Naive thymus-derived CD8-positive, alpha-beta T cell (primary cell): ENCODE measurements around the gene TNFRSF1B. TPM values are rescaled to one million over a fixed set of nuclear protein-coding genes. Genes with fewer than 3 reads are reported as not detected.

Experiments used
- ATAC-seq, 2 donors: fragments of 150-1000 bp; cut with Tn5 transposase in 1 of 2; sonication (Bioruptor Pico), chemical (Tn5 transposase) in 1 of 2; 1 replicate in 1 of 2; 2 replicates in 1 of 2; pipeline ENCODE4 v1.10.0; 2021; ENCODE audit warnings: mild to moderate bottlenecking in 2 of 2, moderate library complexity in 2 of 2
- POLR2A ChIA-PET: fragments of 350-600 bp; sonication (Branson Sonifier 250); formaldehyde crosslinking; loops from one replicate; lab custom pipeline; 2021; ENCODE audit warnings: antibody characterized with exemption; lab: Charles Lee
- DNase-seq, 10 donors: peaks; one replicate each; pipeline versions ENCODE4 v3.0.0 to v3.0.0-alpha.2; 2020 to 2022
- H3K27ac Mint-ChIP-seq, 10 donors: one replicate each; pipeline ENCODE4 v1.8.0; 2020 to 2022; ENCODE audit warnings: mild to moderate bottlenecking in 10 of 10, mixed read lengths in 10 of 10, moderate library complexity in 4 of 10, inconsistent platforms in 1 of 10
- H3K27me3 Mint-ChIP-seq, 5 donors: one replicate each; pipeline ENCODE4 v1.8.0; 2021 to 2022; ENCODE audit warnings: mixed read lengths in 5 of 5
- H3K36me3 Mint-ChIP-seq, 3 donors: one replicate each; pipeline ENCODE4 v1.8.0; 2020 to 2022; ENCODE audit warnings: mixed read lengths in 3 of 3, mild to moderate bottlenecking in 2 of 3, inconsistent platforms in 1 of 3
- H3K4me1 Mint-ChIP-seq, 4 donors: one replicate each; pipeline ENCODE4 v1.8.0; 2021 to 2022; ENCODE audit warnings: mixed read lengths in 4 of 4
- H3K4me3 Mint-ChIP-seq, 10 donors: one replicate each; pipeline ENCODE4 v1.8.0; 2020 to 2022; ENCODE audit warnings: mild to moderate bottlenecking in 10 of 10, mixed read lengths in 10 of 10, moderate library complexity in 6 of 10, inconsistent platforms in 1 of 10
- H3K9me3 Mint-ChIP-seq, 9 donors: one replicate each; pipeline ENCODE4 v1.8.0; 2020 to 2022; ENCODE audit warnings: mixed read lengths in 9 of 9, mild to moderate bottlenecking in 3 of 9, inconsistent platforms in 1 of 9, moderate library complexity in 1 of 9
- polyA plus RNA-seq, 3 donors: library from polyadenylated mRNA; unstranded; fragments of 300-500 nt; fragmentation: Illumina TruSeq; gene quantifications; one replicate each; pipeline ENCODE4 v1.2.3, GENCODE V29; 2021
- total RNA-seq, 8 experiments: library from RNA in 2 of 8; stranded (reverse) in 2 of 8; gene quantifications; one replicate each; pipeline ENCODE4 v1.2.3 and lab custom pipeline; 2021 to 2026

TNFRSF1B gene
- total and polyA plus RNA-seq, 5 experiments from 2014 or later = 16.5 to 64.6 (median 19.7) TPM

DNA sequence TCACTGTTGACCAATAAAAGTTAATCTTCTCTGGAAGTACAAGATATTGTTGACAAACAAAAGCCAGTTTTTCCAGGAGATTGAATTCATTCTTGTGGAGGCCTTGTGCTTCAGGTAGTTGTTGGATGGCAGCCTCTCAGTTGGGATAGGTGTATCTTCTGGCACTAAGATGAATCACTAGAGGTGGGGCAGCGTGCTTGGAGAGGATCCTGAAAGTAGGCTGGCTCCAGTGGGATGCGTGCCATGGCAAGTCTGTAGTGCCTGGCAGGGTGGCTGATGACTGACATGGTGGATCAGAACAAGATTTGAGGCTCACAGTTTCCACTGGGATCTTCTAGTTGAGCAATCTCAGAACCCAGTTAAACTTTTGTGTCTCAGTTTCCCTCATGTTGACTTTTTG lies 65.4 kb downstream of the TNFRSF1B start:
- Mint-ChIP-seq H3K4me1 (peaks cover 12 to 45% (median 21%) of the 10 kb centered on the region in 4 donors), H3K27me3 (no peaks in the 10 kb centered on the region), H3K4me3 (peak overlapping the region in 8 of 10 donors; percentile 20 to 85 (median 45)), H3K9me3 (no peaks in the 10 kb centered on the region), H3K36me3 (peaks cover 0 to 32% (median 7%) of the 10 kb centered on the region in 3 donors), H3K27ac (peak overlapping the region in 4 of 10 donors; percentile 11 to 74 (median 46))
- DNase-seq (no peak), ATAC-seq (no peak)
- POLR2A ChIA-PET = interaction anchor here (1.1 to 2.2 kb wide), 2 partner anchors 22 to 108 kb away, joined by 3 to 6 read pairs; no protein-coding TSS in a partner anchor

- no peak for ATAC-seq
- Mint-ChIP-seq H3K4me1 (peaks cover 0 to 18% (median 10%) of the 10 kb centered on the region in 4 donors), H3K27me3 (no peaks in the 10 kb centered on the region), H3K4me3 (no peak overlapping the region), H3K36me3 (peaks cover 9 to 83% (median 27%) of the 10 kb centered on the region in 3 donors), H3K27ac (peak overlapping the region in 1 of 10 donors; percentile 27), H3K9me3 (no peaks in the 10 kb centered on the region)
- no peak for DNase-seq
- POLR2A ChIA-PET = interaction anchor here (0.5 kb wide), 1 partner anchor 374 kb away, joined by 3 read pairs; the partner anchor contains the start of gene DHRS3
These were observed 77.3 kb downstream of the TNFRSF1B start for GRCh38 chr1:12244078-12244477.

GRCh38 chr1:12244585-12244984 lies 77.8 kb downstream of the TNFRSF1B start:
- no peak for ATAC-seq
- DNase-seq = no peak
- Mint-ChIP-seq H3K9me3 (no peaks in the 10 kb centered on the region), H3K27ac (no peak overlapping the region), H3K4me3 (no peak overlapping the region), H3K36me3 (peaks cover 9 to 87% (median 30%) of the 10 kb centered on the region in 3 donors), H3K4me1 (peaks cover 0 to 16% (median 10%) of the 10 kb centered on the region in 4 donors), H3K27me3 (no peaks in the 10 kb centered on the region)
- POLR2A ChIA-PET = no interaction called here

- POLR2A ChIA-PET = no interaction called here
- no peak for DNase-seq
- no peak for ATAC-seq
- Mint-ChIP-seq H3K27me3 (no peaks in the 10 kb centered on the region), H3K4me1 (peaks cover 0 to 11% (median 8%) of the 10 kb centered on the region in 4 donors), H3K27ac (peak overlapping the region in 1 of 10 donors; percentile 27), H3K36me3 (peaks cover 9 to 87% (median 30%) of the 10 kb centered on the region in 3 donors), H3K9me3 (no peaks in the 10 kb centered on the region), H3K4me3 (no peak overlapping the region)
These were observed 78.3 kb downstream of the TNFRSF1B start for GRCh38 chr1:12245116-12245515.

- no peak overlapping the region for H3K4me3 Mint-ChIP-seq
- H3K27me3 Mint-ChIP-seq = no peaks in the 10 kb centered on the region
- DNase-seq (no peak), ATAC-seq (no peak)
- POLR2A ChIA-PET = no interaction called here
- peaks cover 9 to 92% (median 32%) of the 10 kb centered on the region in 3 donors for H3K36me3 Mint-ChIP-seq
- H3K9me3 Mint-ChIP-seq = no peaks in the 10 kb centered on the region
- peaks cover 0 to 11% (median 8%) of the 10 kb centered on the region in 4 donors for H3K4me1 Mint-ChIP-seq
- H3K27ac Mint-ChIP-seq = no peak overlapping the region
These were observed 78.9 kb downstream of the TNFRSF1B start for GRCh38 chr1:12245733-12246132.

DNA sequence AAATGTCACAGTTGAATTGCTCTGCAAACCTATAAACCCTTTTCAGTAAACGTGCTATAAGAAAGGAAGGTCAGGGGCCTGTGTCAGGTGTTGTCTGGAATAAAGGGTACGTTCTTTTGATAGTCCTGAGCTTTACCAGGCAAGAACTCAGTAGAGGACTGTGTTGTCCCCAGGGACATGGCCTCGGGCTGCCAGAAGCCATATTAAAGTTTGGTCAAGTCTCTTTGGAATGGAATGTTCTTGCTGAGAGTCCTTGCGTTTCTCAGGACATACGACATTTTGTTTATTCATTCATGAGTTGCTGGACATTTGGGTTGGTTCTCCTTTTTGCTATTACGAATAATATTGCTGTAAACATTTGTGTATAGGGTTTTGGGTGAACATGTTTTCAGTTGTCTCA lies 79.8 kb downstream of the TNFRSF1B start:
- POLR2A ChIA-PET = no interaction called here
- no peak overlapping the region for H3K27ac Mint-ChIP-seq
- H3K27me3 Mint-ChIP-seq = no peaks in the 10 kb centered on the region
- peaks cover 0 to 8% (median 6%) of the 10 kb centered on the region in 4 donors for H3K4me1 Mint-ChIP-seq
- no peaks in the 10 kb centered on the region for H3K9me3 Mint-ChIP-seq
- no peak overlapping the region for H3K4me3 Mint-ChIP-seq
- DNase-seq (no peak), ATAC-seq (no peak)
- peaks cover 15 to 91% (median 36%) of the 10 kb centered on the region in 3 donors for H3K36me3 Mint-ChIP-seq

- Mint-ChIP-seq H3K27me3 (no peaks in the 10 kb centered on the region), H3K36me3 (peaks cover 18 to 91% (median 35%) of the 10 kb centered on the region in 3 donors), H3K9me3 (no peaks in the 10 kb centered on the region), H3K27ac (no peak overlapping the region), H3K4me3 (no peak overlapping the region), H3K4me1 (peaks cover 0 to 5% (median under 1%) of the 10 kb centered on the region in 4 donors)
- ATAC-seq = no peak
- no peak for DNase-seq
- POLR2A ChIA-PET = no interaction called here
These were observed 82.4 kb downstream of the TNFRSF1B start for GRCh38 chr1:12249181-12249580.

DNA sequence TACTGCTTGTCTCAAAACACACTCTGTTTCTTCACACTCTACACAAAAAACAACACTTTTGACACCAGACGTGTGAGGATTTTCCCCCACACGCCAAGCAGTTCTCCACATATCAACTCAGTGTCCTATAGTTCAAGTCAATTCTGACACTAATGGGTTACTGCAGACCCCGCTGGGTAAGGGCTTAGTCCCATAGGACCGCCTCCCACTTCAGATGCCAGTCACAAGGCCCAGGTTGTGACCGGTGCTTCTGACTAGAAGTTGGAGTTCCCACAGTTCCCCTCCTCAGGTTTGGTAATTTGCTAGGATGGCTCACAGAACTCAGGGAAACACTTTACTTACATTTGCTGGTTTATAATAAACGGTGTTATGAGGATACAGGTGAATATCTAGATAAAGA lies 83.0 kb downstream of the TNFRSF1B start:
- H3K27me3 Mint-ChIP-seq = no peaks in the 10 kb centered on the region
- H3K4me3 Mint-ChIP-seq = no peak overlapping the region
- DNase-seq (no peak), ATAC-seq (no peak)
- H3K36me3 Mint-ChIP-seq = peaks cover 13 to 90% (median 29%) of the 10 kb centered on the region in 3 donors
- no peaks in the 10 kb centered on the region for H3K9me3 Mint-ChIP-seq
- peaks cover 0 to 4% (median 0%) of the 10 kb centered on the region in 4 donors for H3K4me1 Mint-ChIP-seq
- H3K27ac Mint-ChIP-seq = no peak overlapping the region
- POLR2A ChIA-PET = no interaction called here

DNA sequence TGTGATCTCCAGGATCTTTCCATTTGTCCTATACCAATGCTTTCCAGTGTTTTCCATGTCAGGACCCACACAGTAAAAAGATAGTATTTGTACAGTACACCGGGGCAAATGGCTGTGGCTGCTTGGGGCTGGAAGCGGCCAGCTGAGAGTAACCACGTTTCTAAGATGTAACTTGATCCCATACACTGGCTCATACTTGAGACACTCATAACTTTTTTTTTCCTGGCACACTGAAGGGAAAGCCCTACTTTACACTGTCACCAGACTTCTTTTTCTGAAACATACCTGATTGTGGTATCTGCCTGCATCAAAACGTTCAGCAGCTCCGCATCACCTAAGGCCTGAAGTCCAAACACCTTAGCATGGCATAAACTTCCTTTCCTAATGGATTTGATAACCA lies 84.7 kb downstream of the TNFRSF1B start:
- Mint-ChIP-seq H3K27me3 (no peaks in the 10 kb centered on the region), H3K9me3 (no peaks in the 10 kb centered on the region), H3K4me1 (peaks cover 0 to 4% (median 0%) of the 10 kb centered on the region in 4 donors), H3K36me3 (peaks cover 10 to 90% (median 22%) of the 10 kb centered on the region in 3 donors), H3K4me3 (no peak overlapping the region), H3K27ac (no peak overlapping the region)
- POLR2A ChIA-PET = no interaction called here
- ATAC-seq (no peak), DNase-seq (no peak)

GRCh38 chr1:12255913-12256312 lies 89.1 kb downstream of the TNFRSF1B start:
- no peak for DNase-seq
- H3K27me3 Mint-ChIP-seq = no peaks in the 10 kb centered on the region
- H3K9me3 Mint-ChIP-seq = no peaks in the 10 kb centered on the region
- peaks cover 0 to 5% (median 0%) of the 10 kb centered on the region in 4 donors for H3K4me1 Mint-ChIP-seq
- no peak overlapping the region for H3K27ac Mint-ChIP-seq
- ATAC-seq = no peak
- POLR2A ChIA-PET = no interaction called here
- H3K36me3 Mint-ChIP-seq = peaks cover 10 to 94% (median 34%) of the 10 kb centered on the region in 3 donors
- no peak overlapping the region for H3K4me3 Mint-ChIP-seq

GRCh38 chr1:12258272-12258671 lies 91.5 kb downstream of the TNFRSF1B start:
- no peak for DNase-seq
- no peaks in the 10 kb centered on the region for H3K27me3 Mint-ChIP-seq
- peaks cover 0 to 3% (median 0%) of the 10 kb centered on the region in 4 donors for H3K4me1 Mint-ChIP-seq
- no peak for ATAC-seq
- POLR2A ChIA-PET = no interaction called here
- H3K9me3 Mint-ChIP-seq = no peaks in the 10 kb centered on the region
- no peak overlapping the region for H3K27ac Mint-ChIP-seq
- H3K36me3 Mint-ChIP-seq = peaks cover 7 to 95% (median 46%) of the 10 kb centered on the region in 3 donors
- no peak overlapping the region for H3K4me3 Mint-ChIP-seq
